Muscle of leg (tissue), 11 donors: ENCODE results near the gene CRABP1. TPM values are rescaled to one million over a fixed set of nuclear protein-coding genes. Genes with fewer than 3 reads are reported as not detected.

Experiments
- DNase-seq: peaks from one replicate; pipeline ENCODE4 v3.0.0; 2013
- H3K27ac ChIP-seq: one replicate; pipeline ENCODE4 v1.5.1; 2013; ENCODE audit warnings: mild to moderate bottlenecking, low read length, control low read depth
- H3K27me3 ChIP-seq: one replicate; pipeline ENCODE4 v1.6.1; 2013; ENCODE audit warnings: low read length; ENCODE audit not compliant: control insufficient read depth, insufficient read depth
- H3K36me3 ChIP-seq: one replicate; pipeline ENCODE4 v1.6.1; 2013; ENCODE audit warnings: low read length; ENCODE audit not compliant: control insufficient read depth, insufficient read depth
- H3K4me1 ChIP-seq: one replicate; pipeline ENCODE4 v1.6.1; 2013; ENCODE audit warnings: low read length; ENCODE audit not compliant: control insufficient read depth, insufficient read depth
- H3K4me3 ChIP-seq: one replicate; pipeline ENCODE4 v1.5.1; 2013; ENCODE audit warnings: low read length, control low read depth
- H3K9me3 ChIP-seq: replicated peaks from 2 replicates; pipeline ENCODE4 v1.6.1; 2013; ENCODE audit warnings: low read depth, low read length; ENCODE audit not compliant: control insufficient read depth
- WGBS: methylation state at CpG from one replicate; pipeline ENCODE4 v1.1.5; 2013; ENCODE audit warnings: missing lambda C conversion rate; ENCODE audit not compliant: insufficient coverage; 5-methylcytosine and 5-hydroxymethylcytosine counted together
- polyA plus RNA-seq, 8 donors: library from polyadenylated mRNA; unstranded; fragments of 120-200 nt; gene quantifications; one replicate each; pipeline versions ENCODE4 v1.2.1 to v1.2.3, GENCODE V29; 2013; ENCODE audit warnings: inconsistent platforms in 1 of 8, low replicate concordance in 1 of 8; ENCODE audit not compliant: insufficient read length in 8 of 8, insufficient read depth in 1 of 8
- total RNA-seq: library from RNA; stranded (reverse); fragments of 120-200 nt; gene quantifications from one replicate; pipeline ENCODE4 v1.2.4, GENCODE V29; 2013

CRABP1 gene
- total and polyA plus RNA-seq, 9 donors = 16.3 to 159 (median 65.2) TPM

DNA sequence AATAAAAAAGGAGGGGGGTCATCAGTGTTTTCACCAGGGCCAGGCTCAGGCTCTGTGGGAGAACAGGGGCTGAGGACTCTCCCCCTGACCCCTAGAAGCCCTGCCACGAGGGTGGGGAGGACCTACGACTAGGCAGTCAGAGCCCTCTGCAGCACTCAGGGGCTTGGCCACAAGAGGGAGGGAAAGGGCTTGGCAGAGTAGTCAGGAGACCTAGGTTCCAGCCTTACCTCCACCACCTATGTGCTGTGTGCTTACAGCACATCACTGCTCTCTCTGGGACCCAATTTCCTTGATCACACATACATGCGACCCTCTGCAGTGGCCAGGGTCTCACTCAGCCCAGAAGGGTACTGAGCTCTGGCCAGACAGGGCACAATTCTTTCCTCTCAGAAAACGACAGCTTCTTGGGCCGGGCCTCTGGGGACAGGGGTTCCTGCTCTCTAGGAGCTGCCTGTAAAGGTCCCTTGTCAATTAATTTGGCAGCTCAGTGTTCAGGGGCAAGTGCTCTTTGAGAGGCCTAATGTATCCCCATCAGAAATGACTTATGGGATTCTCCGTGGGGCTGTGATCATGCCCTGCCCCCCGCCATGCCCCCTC lies 24.4 kb upstream of the CRABP1 start:
- H3K4me1 ChIP-seq = no peaks in the 10 kb centered on the region
- H3K9me3 ChIP-seq = no peaks in the 10 kb centered on the region
- H3K4me3 ChIP-seq = no peak overlapping the region
- DNase-seq = no peak
- no peak overlapping the region for H3K27ac ChIP-seq
- WGBS = 81% methylated on average over 4 of the region's 7 CpGs
- no peaks in the 10 kb centered on the region for H3K36me3 ChIP-seq
- no peaks in the 10 kb centered on the region for H3K27me3 ChIP-seq

DNA sequence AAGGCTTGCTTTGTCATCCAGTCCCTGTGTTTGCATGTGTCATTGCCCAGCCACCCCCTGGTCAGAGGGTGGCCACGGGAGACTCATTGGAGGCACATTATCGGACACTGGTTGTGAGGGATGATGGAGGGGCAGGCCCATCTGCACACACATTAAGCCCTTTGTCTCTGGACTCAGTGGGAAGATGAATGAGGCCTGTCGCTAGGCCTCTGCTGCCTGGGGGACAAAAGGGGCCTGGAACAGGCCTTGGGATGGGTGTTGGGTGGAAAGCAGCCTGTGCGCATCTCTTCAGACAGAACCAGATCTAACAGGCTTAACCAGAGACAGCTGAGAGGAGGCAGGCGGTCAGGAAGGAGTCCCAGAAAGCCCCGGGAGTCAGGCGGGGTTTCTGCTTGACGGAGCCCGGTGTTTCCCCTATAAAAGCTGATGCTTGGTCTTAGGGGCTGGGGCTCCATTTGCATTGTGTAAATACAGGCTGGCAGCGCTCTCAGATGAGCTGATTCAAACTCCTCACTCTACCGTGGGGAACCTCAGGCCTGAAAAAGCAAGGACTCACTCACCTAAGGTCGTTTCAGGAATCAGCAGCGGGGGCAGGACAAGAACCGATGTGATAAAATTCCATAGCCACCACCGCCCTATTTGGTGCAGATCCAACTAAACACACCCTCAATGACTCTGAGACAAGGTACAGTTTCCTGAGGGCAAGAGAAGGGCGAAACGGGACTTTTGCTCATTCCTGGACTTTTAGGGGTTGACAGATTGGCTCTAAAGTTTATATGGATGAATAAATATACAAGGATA lies 23.7 kb upstream of the CRABP1 start:
- no peaks in the 10 kb centered on the region for H3K36me3 ChIP-seq
- no peak overlapping the region for H3K4me3 ChIP-seq
- no peak for DNase-seq
- H3K9me3 ChIP-seq = no peaks in the 10 kb centered on the region
- H3K27ac ChIP-seq = no peak overlapping the region
- H3K27me3 ChIP-seq = no peaks in the 10 kb centered on the region
- 72% methylated on average over 6 of the region's 17 CpGs for WGBS
- H3K4me1 ChIP-seq = peaks cover 6% of the 10 kb centered on the region

DNA sequence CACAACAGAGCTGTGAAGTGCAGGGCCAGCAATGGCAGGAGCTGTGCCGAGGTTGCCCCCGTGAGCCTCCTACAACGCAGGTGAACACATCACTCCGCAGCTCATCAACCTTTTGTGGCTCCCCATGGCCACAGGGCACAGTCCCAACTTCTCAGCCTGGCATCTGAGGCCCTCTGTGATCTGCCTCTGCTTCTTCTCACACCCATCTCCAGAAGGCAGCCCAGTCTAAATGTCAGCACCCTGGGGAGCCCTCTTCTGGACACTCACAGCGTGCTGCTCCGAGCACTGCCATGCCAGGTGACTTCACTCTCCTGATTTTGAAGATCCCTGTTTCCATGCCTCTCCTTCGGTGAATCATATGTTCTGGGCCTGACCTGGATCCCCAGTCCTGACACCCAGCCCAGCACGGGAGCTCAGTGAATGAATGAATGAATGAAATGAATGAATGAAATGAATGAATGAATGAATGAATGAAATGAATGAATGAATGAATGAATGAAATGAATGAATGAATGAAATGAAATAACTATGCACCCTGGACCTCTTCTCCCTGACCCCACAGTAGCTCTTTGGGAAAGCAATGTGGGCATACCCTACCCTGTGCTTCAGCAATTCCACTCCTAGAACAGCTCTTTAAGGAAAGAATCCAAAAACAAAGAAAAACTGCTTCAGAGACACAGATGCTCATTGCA lies 22.9 kb upstream of the CRABP1 start:
- Histone ChIP-seq H3K27ac (no peak overlapping the region), H3K36me3 (no peaks in the 10 kb centered on the region), H3K4me1 (peaks cover 14% of the 10 kb centered on the region), H3K27me3 (no peaks in the 10 kb centered on the region), H3K4me3 (no peak overlapping the region), H3K9me3 (no peaks in the 10 kb centered on the region)
- DNase-seq = no peak
- 88% methylated on average over 8 of the region's 8 CpGs for WGBS

DNA sequence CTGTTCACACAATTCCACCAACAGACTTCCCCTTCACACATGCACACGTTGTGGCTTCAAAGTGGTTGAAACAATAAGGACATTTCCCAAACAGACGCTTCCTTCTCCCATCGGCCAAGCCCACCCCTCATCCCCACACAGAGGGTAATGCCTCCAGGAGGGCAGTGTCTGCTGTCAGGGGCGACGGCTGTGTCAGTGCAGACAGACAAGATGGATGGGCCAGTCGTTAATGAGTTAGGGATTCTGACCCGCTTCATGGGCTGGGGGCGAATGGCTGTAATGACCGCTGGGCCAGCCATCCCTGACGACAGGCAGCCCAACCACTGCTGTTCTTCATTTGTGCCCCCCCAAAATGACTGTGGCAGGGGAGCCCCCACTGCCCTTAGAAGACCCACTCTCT lies 20.6 kb upstream of the CRABP1 start:
- Histone ChIP-seq H3K9me3 (no peaks in the 10 kb centered on the region), H3K36me3 (no peaks in the 10 kb centered on the region), H3K4me1 (peaks cover 24% of the 10 kb centered on the region), H3K4me3 (no peak overlapping the region), H3K27ac (no peak overlapping the region), H3K27me3 (no peaks in the 10 kb centered on the region)
- no peak for DNase-seq
- 71% methylated on average over 6 of the region's 10 CpGs for WGBS

DNA sequence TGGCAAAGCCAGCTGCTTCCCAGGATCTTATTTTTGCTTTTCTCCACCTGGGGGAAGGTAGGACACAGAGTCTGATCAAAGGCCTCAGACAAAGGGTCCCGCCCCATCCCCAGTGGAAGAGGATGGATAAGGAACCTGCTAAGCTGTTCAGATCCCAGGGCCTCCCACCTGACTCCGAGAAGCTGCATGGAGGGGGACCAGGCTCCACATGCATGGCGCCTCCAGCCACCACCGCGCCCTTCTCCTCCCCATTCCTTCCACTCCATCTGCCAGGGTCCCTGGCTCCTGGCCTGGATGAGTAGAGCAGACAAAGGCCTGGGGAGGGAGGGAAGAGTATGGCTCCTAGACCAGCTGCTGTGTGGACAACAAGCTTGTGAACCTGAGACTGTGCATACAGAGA lies 20.0 kb upstream of the CRABP1 start:
- H3K4me3 ChIP-seq = no peak overlapping the region
- no peaks in the 10 kb centered on the region for H3K9me3 ChIP-seq
- WGBS = 80% methylated on average over 1 of the region's 5 CpGs
- H3K27me3 ChIP-seq = no peaks in the 10 kb centered on the region
- DNase-seq = no peak
- H3K27ac ChIP-seq = no peak overlapping the region
- H3K4me1 ChIP-seq = peaks cover 24% of the 10 kb centered on the region
- H3K36me3 ChIP-seq = no peaks in the 10 kb centered on the region

DNA sequence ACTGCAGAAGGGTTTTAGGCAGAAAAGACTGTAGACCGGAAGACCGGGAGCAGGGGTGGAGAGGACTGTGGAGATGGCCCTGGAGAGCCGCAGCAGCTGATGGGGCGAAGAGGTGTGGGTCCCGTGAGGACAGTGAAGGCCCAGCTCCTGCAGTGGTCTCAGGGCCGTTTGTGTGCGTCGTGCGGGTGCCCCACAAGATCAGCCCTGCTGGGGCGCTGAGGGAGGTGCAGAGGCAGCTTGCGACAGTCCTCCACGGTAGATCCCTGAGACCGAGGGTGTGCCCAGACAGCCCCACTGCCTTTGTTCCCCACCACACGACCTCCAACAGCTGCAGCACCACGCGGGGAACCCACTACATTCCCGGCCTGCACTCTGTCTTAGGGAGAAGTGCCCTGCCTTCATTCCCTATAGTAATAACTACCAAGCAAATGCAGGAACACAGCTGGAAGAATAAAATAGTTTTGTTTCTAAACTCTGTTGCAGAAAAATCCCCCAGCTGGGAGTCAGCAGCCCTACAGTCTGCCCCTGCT lies 19.0 kb upstream of the CRABP1 start:
- Histone ChIP-seq H3K27ac (no peak overlapping the region), H3K9me3 (no peaks in the 10 kb centered on the region), H3K4me3 (no peak overlapping the region), H3K36me3 (no peaks in the 10 kb centered on the region), H3K4me1 (peaks cover 24% of the 10 kb centered on the region), H3K27me3 (no peaks in the 10 kb centered on the region)
- 72% methylated on average over 13 of the region's 17 CpGs for WGBS
- DNase-seq = no peak

DNA sequence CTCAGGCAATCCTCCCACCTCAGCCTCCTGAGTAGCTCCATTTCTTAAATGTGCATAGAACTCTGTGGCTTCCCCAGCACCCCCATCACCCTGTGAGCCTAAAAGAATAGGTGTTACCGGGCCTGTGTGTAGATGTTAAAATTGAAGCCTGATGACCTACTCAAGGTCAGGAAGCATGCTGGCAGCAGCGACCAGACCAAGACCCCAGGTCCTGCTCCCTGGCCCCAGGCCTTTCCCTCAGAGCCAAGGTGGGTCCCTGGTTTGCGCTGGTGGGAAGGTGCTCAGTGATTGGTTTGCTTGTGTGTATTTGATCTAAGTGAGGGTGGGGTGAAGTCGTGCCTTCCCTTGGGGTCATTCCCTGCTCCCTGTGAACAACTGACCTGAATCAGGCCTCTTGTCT lies 18.4 kb upstream of the CRABP1 start:
- H3K27ac ChIP-seq = peak overlapping the region; percentile 80

DNA sequence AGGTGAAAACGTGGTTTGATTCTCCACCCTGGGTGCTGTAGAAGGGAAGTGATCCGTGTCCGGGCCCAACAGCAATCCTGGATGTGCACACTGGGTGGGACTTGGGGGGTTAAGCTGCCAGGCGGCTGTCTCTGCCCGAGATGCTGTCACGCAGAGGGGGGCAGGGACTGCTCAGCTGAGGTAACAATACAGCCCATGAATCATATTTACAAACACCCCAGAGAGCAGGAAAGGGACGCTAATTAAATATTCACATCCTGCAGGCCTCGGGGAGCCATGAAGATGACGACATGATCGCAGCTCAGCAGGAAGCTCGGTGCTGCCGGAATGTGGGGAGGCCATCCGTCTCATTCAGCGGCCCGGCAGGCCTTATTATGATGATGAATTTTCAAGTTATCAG lies 17.9 kb upstream of the CRABP1 start:
- H3K27ac ChIP-seq = peak overlapping the region; percentile 80
- H3K4me3 ChIP-seq = no peak overlapping the region
- no peaks in the 10 kb centered on the region for H3K9me3 ChIP-seq
- 48% methylated on average over 2 of the region's 15 CpGs for WGBS
- no peaks in the 10 kb centered on the region for H3K27me3 ChIP-seq
- no peaks in the 10 kb centered on the region for H3K36me3 ChIP-seq
- peak; percentile 72 for DNase-seq
- peaks cover 24% of the 10 kb centered on the region for H3K4me1 ChIP-seq

More for the DNA sequence above, 18.4 kb upstream of the CRABP1 start:
- no peak overlapping the region for H3K4me3 ChIP-seq
- DNase-seq = no peak
- peaks cover 24% of the 10 kb centered on the region for H3K4me1 ChIP-seq
- no peaks in the 10 kb centered on the region for H3K27me3 ChIP-seq
- H3K36me3 ChIP-seq = no peaks in the 10 kb centered on the region
- 60% methylated on average over 3 of the region's 4 CpGs for WGBS
- no peaks in the 10 kb centered on the region for H3K9me3 ChIP-seq

DNA sequence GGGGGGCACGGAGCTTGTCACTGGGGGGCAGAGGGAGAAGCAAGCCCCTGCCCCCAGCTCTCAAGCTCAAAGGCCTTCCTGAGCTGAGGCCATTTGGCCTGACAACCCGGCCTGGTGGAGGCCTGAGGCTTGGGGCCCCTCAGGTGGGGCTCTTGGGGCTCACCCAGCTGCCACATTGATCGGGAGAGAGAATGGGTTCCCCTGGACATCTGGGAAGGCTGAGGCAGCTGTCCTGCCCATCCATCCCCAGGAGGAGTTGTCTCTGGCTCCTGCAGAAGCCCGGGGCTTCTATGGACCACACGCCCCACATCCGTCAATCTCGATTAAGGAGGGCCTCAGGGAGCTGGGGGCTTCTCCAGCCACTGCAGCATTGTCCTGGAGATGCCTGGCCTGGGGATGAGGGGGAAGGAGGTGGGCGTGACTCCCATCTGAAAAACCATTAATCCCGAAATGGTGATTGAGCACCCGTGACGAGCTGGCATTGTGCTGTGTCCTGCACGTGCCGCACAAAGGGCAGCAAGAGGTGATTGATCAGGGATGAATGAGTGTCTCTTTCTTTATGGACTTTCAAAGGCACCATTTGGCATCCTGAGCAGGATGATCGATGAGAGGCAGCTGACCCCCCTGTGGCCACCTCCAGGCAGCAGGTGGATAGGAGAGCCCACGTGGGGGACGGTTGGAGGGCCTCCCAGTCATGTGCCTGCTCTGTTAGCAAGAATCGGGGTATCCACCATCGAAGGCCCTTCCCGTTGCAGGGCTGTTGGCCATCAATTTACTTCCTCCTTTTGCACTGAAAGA lies 17.2 kb upstream of the CRABP1 start:
- H3K4me3 ChIP-seq = no peak overlapping the region
- WGBS = 76% methylated on average over 16 of the region's 19 CpGs
- no peak for DNase-seq

More for the DNA sequence above, 17.2 kb upstream of the CRABP1 start:
- no peaks in the 10 kb centered on the region for H3K36me3 ChIP-seq
- H3K4me1 ChIP-seq = peaks cover 24% of the 10 kb centered on the region
- no peaks in the 10 kb centered on the region for H3K27me3 ChIP-seq
- peak overlapping the region; percentile 80 for H3K27ac ChIP-seq
- no peaks in the 10 kb centered on the region for H3K9me3 ChIP-seq
